ENCODE data around the gene TBL1X.

DNA sequence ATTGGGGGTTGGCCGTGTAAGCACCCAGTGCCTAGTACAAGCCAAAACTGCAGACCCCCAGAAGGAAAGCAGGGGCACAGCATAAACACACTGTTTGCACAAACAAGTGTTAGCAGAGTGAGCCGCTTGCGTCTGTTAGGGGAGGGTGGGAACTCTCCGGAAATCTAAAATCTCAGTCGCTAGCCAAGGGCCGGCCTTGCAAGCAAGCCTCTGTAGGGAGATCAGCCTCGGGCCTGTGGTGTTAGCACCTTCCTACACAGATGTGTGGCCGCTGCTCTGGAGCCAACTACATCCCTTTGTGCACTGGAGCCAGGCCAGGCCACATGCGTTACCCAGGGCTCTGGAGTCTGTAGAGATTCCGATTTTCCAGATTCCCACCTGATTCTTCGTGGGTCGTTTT, 233.7 kb downstream of the TBL1X start:
- TF ChIP-seq CTCF (IDR thresholded peaks at IDR 0.05) (no peak), POLR2A (IDR thresholded peaks at IDR 0.05) (no peak), POLR2AphosphoS5 (IDR thresholded peaks at IDR 0.05) (no peak), EP300 (IDR thresholded peaks at IDR 0.05) (no peak)

Data from stomach (tissue), 4 donors.